Thyroid gland (tissue), 4 donors: ENCODE data around the gene SLC12A4. TPM values are rescaled to one million over a fixed set of nuclear protein-coding genes. Genes with fewer than 3 reads are reported as not detected.
A peak's percentile ranks its signal among the peaks of the same experiment; 100 is the strongest.

Source experiments
- DNase-seq, 2 donors: peaks; one replicate each; pipeline ENCODE4 v3.0.0-alpha.2; 2019
- H3K27ac ChIP-seq, 3 donors: fragments of 200-600 bp; sonication (generic); 1 replicate in 2 of 3; 2 replicates in 1 of 3; pipeline ENCODE4 v1.5.1; 2016 to 2019; ENCODE audit warnings: mild to moderate bottlenecking in 1 of 3, moderate library complexity in 1 of 3
- H3K27me3 ChIP-seq: fragments of 200-600 bp; sonication (generic); one replicate; pipeline ENCODE4 v1.5.1; 2019
- H3K36me3 ChIP-seq, 2 donors: fragments of 200-600 bp; sonication (generic); one replicate each; pipeline ENCODE4 v1.5.1; 2016 to 2019
- H3K4me1 ChIP-seq, 2 donors: fragments of 200-600 bp; sonication (generic); one replicate each; pipeline ENCODE4 v1.5.1; 2017 to 2019
- H3K4me3 ChIP-seq, 3 donors: fragments of 200-600 bp; sonication (generic); replicated peaks in 1 of 3; 1 replicate in 2 of 3; 2 replicates in 1 of 3; pipeline ENCODE4 v1.5.1; 2016; ENCODE audit warnings: mild to moderate bottlenecking in 1 of 3
- H3K9me3 ChIP-seq: fragments of 200-600 bp; sonication (generic); one replicate; pipeline ENCODE4 v1.5.1; 2017
- POLR2A ChIP-seq, 2 donors: fragments of 450-650 bp; IDR thresholded peaks; one replicate each; pipeline ENCODE4 v1.6.1; 2017; ENCODE audit warnings: antibody characterized with exemption in 2 of 2, mild to moderate bottlenecking in 2 of 2, moderate library complexity in 1 of 2
- WGBS, 2 donors: methylation state at CpG; one replicate each; pipeline ENCODE4 v1.1.5; 2017; 5-methylcytosine and 5-hydroxymethylcytosine counted together
- intact Hi-C: fragments of 100-400 bp; cut with DNase I; formaldehyde crosslinking; loops from one replicate; pipeline ENCODE4 v1.15.1; 2023
- total RNA-seq, 4 donors: library from RNA; depleted of rRNA; stranded (reverse); fragments of >200 nt; gene quantifications; one replicate each; pipeline ENCODE4 v1.2.3, GENCODE V29; 2016
- TF ChIP-seq, protein P1 (sequence below), 6 experiments: fragments of 200-600 bp in 3 of 6; fragments of 450-650 bp in 3 of 6; sonication (generic) in 3 of 6; IDR thresholded peaks; one replicate each; pipeline ENCODE4 v1.5.1; 2016 to 2019; ENCODE audit warnings: antibody characterized with exemption in 6 of 6, mild to moderate bottlenecking in 2 of 6, inconsistent platforms in 1 of 6, moderate library complexity in 1 of 6

The SLC12A4 gene
- total RNA-seq, 4 donors from 2014 or later: 47.0 to 65.1 (median 51.7) TPM

- Histone ChIP-seq H3K4me1 (peaks cover 27 to 44% of the 10 kb centered on the region in 2 donors), H3K27ac (peak overlapping the region; percentile 92 to 93 (median 93)), H3K36me3 (peaks cover 0 to 3% of the 10 kb centered on the region in 2 donors), H3K27me3 (no peaks in the 10 kb centered on the region), H3K9me3 (no peaks in the 10 kb centered on the region), H3K4me3 (peak overlapping the region; percentile 77 to 94 (median 81))
- WGBS, 2 donors: 0 to 1% methylated on average over 8 to 18 of the region's 45 CpGs
- DNase-seq: peak; percentile 42 to 48
- intact Hi-C loops: no loop called here
- TF ChIP-seq, protein P1, sequence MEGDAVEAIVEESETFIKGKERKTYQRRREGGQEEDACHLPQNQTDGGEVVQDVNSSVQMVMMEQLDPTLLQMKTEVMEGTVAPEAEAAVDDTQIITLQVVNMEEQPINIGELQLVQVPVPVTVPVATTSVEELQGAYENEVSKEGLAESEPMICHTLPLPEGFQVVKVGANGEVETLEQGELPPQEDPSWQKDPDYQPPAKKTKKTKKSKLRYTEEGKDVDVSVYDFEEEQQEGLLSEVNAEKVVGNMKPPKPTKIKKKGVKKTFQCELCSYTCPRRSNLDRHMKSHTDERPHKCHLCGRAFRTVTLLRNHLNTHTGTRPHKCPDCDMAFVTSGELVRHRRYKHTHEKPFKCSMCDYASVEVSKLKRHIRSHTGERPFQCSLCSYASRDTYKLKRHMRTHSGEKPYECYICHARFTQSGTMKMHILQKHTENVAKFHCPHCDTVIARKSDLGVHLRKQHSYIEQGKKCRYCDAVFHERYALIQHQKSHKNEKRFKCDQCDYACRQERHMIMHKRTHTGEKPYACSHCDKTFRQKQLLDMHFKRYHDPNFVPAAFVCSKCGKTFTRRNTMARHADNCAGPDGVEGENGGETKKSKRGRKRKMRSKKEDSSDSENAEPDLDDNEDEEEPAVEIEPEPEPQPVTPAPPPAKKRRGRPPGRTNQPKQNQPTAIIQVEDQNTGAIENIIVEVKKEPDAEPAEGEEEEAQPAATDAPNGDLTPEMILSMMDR (IDR thresholded peaks at IDR 0.05): no peak
- TF ChIP-seq POLR2A (IDR thresholded peaks at IDR 0.05): no peak
Measured at GRCh38 chr16:67967958-67968399, 458 bp downstream of the SLC12A4 start.

DNA sequence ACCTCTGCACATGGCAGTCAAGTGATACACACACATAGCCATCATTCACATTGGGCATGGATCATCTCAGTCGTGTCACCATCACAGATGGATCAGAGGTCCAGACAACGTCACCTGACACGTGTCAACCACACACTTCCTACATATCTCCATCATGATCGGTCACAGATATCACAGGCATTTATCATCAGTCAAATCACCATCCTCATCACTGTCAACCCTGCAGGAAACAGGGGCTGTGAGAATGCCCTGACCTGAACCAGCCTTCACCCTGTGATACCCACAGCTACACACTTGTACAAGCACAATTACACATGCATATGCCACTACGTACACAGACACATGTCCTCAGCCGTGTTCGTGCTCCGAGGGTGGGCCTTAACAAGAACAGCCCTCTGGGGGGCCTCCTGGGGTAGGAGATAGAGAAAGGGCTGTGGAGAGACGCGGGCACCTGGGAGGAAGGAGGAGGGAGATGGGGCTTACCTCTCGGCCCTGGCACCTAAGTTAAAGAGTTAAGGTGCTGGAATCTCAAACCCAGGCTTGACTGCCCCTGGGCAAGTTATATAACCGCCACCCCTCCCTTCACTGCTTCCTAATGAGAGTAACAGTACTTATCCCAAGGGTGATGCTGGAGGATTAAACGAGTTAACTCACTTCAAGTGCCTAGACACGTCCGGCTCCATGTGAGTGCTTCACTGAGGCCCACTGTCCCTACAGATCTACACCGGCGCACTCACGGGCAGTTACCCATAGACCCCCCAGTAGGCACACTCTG is 1.1 kb downstream of the SLC12A4 start:
- peak; percentile 44 to 47 for DNase-seq
- Histone ChIP-seq H3K27ac (peak overlapping the region; percentile 92 to 93 (median 93)), H3K9me3 (no peaks in the 10 kb centered on the region), H3K4me1 (peaks cover 32 to 49% of the 10 kb centered on the region in 2 donors), H3K27me3 (no peaks in the 10 kb centered on the region), H3K36me3 (peaks cover under 1 to 9% of the 10 kb centered on the region in 2 donors), H3K4me3 (peak overlapping the region; percentile 77 to 94 (median 81))
- WGBS, 2 donors: 12 to 22% methylated on average over 14 to 17 of the region's 18 CpGs
- intact Hi-C loops: no loop called here
- TF ChIP-seq, protein P1 (IDR thresholded peaks at IDR 0.05): no peak
- TF ChIP-seq POLR2A (IDR thresholded peaks at IDR 0.05): no peak

DNA sequence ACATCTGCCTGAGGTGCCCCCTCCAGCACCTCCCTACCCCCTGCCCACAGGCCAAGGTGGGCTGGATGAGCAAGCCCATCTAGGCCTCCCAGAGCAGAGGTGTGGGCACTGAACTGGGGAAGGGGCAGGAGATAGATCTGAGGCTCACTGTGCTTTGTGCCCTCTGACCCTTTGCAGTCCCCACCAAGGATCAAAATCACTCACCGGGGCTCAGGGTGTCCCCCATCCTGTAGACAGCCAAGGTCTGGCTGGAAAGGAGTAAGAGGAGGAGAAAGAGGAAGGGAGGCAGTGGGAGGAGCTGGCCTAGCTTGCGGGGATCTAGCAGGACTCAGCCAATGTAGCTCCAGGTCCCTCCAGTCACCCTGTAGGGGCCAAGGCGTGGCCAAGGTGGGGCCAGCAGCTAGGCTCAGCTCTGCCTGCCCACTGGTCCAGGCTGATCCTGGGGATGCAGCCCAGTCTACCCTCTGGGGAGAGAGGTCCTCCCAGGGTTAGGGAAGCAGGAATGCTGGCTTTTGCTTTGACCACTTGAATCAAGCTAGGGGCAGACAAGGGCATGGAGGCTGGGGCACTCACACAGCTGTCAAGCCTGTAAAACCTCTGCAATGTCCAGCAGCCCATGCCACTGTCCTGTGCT is 1.8 kb downstream of the SLC12A4 start:
- intact Hi-C loops: no loop called here
- H3K4me1 ChIP-seq: peaks cover 39 to 56% of the 10 kb centered on the region in 2 donors

DNA sequence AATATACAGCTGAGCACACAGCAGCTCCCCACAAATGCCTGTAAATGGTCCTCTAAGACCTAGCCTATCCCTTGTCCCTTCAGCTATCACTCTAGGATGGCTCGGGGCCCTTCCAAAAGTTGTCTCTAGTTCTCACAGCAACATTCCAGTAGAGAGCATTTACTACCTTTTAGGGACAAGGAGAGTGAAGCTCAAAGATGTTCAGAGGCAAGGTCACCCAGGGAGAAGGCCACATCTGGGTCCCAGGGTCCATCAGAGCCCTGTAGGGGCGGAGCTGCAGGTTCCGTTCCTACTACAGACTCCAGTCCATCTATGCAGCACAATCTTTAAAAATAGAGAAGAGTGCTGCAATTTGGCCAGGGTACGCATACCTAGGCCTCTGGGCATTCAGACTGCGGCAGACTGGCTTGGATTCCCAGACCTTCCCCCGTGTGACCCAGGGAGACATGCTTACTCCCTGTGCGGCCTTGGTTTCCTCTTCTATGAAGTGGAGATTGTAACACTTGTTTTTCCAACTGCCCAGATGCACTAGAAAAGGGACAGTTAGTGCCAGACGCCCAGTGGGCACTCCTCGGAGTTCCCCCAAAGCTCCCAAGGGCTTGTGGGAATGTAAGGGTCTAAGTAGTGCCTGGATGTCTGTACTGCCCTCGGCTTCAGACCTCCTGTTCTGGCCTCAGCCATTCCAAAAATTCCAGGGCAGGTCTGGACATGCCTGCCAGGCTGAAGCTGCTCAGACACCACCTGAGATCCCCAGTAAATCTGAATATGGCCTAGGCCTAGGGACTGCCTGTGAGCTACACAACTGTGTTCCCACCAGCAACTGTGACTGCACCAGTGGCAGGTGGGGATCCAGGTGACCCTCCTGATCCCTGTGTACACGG is 2.5 kb downstream of the SLC12A4 start:
- intact Hi-C loops: no loop called here
- DNase-seq: no peak
- H3K4me1 ChIP-seq: peaks cover 43 to 64% of the 10 kb centered on the region in 2 donors

More for the DNA sequence above, 1.8 kb downstream of the SLC12A4 start:
- peak; percentile 21 to 33 for DNase-seq
- Histone ChIP-seq H3K27me3 (no peaks in the 10 kb centered on the region), H3K36me3 (peaks cover 8 to 14% of the 10 kb centered on the region in 2 donors), H3K4me3 (peak overlapping the region in 1 of 3 donors; percentile 94), H3K9me3 (no peaks in the 10 kb centered on the region), H3K27ac (peak overlapping the region; percentile 60 to 93 (median 92))
- TF ChIP-seq POLR2A (IDR thresholded peaks at IDR 0.05): no peak
- 61 to 70% methylated on average over 3 of the region's 3 CpGs for WGBS, 2 donors

More for the DNA sequence above, 2.5 kb downstream of the SLC12A4 start:
- TF ChIP-seq, protein P1 (IDR thresholded peaks at IDR 0.05): no peak
- no peak for TF ChIP-seq POLR2A (IDR thresholded peaks at IDR 0.05)
- Histone ChIP-seq H3K9me3 (no peaks in the 10 kb centered on the region), H3K27ac (peak overlapping the region; percentile 60 to 93 (median 92)), H3K27me3 (no peaks in the 10 kb centered on the region), H3K4me3 (peak overlapping the region in 1 of 3 donors; percentile 94), H3K36me3 (peaks cover 14 to 15% of the 10 kb centered on the region in 2 donors)
- WGBS, 2 donors: 77 to 82% methylated on average over 9 to 11 of the region's 11 CpGs
